Body of pancreas (tissue), 4 donors: ENCODE data around the gene LTBP4. TPM values are rescaled to one million over a fixed set of nuclear protein-coding genes. Genes with fewer than 3 reads are reported as not detected.
A peak's percentile ranks its signal among the peaks of the same experiment; 100 is the strongest.

Experiments
- ATAC-seq: fragments of 150-250 bp; one replicate; pipeline ENCODE4 v1.9.1; 2016
- DNase-seq, 4 donors: peaks; one replicate each; pipeline ENCODE4 v3.0.0-alpha.2; 2019
- H3K27ac ChIP-seq, 4 donors: fragments of 200-600 bp; sonication (generic); 1 replicate in 3 of 4; 2 replicates in 1 of 4; pipeline versions ENCODE4 v1.5.1 to v1.6.1; 2016 to 2019; ENCODE audit warnings: mild to moderate bottlenecking in 1 of 4, mixed read lengths in 1 of 4, moderate library complexity in 1 of 4
- H3K27me3 ChIP-seq, 2 donors: fragments of 200-600 bp; sonication (generic); one replicate each; pipeline ENCODE4 v1.6.0; 2016; ENCODE audit warnings: mild to moderate bottlenecking in 1 of 2
- H3K36me3 ChIP-seq, 2 donors: fragments of 200-600 bp; sonication (generic); replicated peaks in 1 of 2; 2 replicates each; pipeline ENCODE4 v1.5.1; 2016; ENCODE audit warnings: low read depth in 2 of 2; ENCODE audit not compliant: insufficient read depth in 1 of 2
- H3K4me1 ChIP-seq: fragments of 200-600 bp; sonication (generic); one replicate; pipeline ENCODE4 v1.6.0; 2016
- H3K4me3 ChIP-seq, 2 donors: fragments of 200-600 bp; sonication (generic); 1 replicate in 1 of 2; 2 replicates in 1 of 2; pipeline ENCODE4 v1.5.1; 2016 to 2019
- H3K9me3 ChIP-seq, 3 donors: fragments of 200-600 bp; sonication (generic); 1 replicate in 2 of 3; 2 replicates in 1 of 3; pipeline ENCODE4 v1.5.1; 2016
- POLR2A ChIP-seq, 3 donors: fragments of 450-650 bp; IDR thresholded peaks; one replicate each; pipeline ENCODE4 v1.6.1; 2016; ENCODE audit warnings: antibody characterized with exemption in 3 of 3, mild to moderate bottlenecking in 2 of 3
- WGBS, 2 donors: methylation state at CpG; one replicate each; pipeline ENCODE4 v1.1.5; 2017; 5-methylcytosine and 5-hydroxymethylcytosine counted together
- intact Hi-C: fragments of 100-400 bp; cut with DNase I; formaldehyde crosslinking; loops from one replicate; pipeline ENCODE4 v1.15.1; 2023
- total RNA-seq, 2 donors: library from RNA; depleted of rRNA; stranded (reverse); fragments of >200 nt; gene quantifications; one replicate each; pipeline ENCODE4 v1.1.0, GENCODE V29; 2016
- TF ChIP-seq, protein P1 (sequence below), 7 experiments: fragments of 450-650 bp in 4 of 7; fragments of 200-600 bp in 3 of 7; sonication (generic) in 3 of 7; IDR thresholded peaks; one replicate each; pipeline ENCODE4 v1.5.1; 2016 to 2019; ENCODE audit warnings: antibody characterized with exemption in 7 of 7

LTBP4 gene
- total RNA-seq, 2 donors from 2014 or later = 45.1 to 195 TPM

- Histone ChIP-seq H3K4me3 (peak overlapping the region; percentile 12 to 18), H3K36me3 (no peaks in the 10 kb centered on the region), H3K27me3 (peaks cover 0 to 11% of the 10 kb centered on the region in 2 donors), H3K9me3 (no peaks in the 10 kb centered on the region), H3K4me1 (peaks cover 74% of the 10 kb centered on the region), H3K27ac (peak overlapping the region; percentile 69 to 85 (median 78))
- peak; percentile 78 to 88 (median 86) for DNase-seq
- peak; percentile 34 for ATAC-seq
- 2 to 6% methylated on average over 30 to 71 of the region's 71 CpGs for WGBS, 2 donors
- intact Hi-C loops = no loop called here
- peak; percentile 60 to 63 (median 63) for TF ChIP-seq POLR2A (IDR thresholded peaks at IDR 0.05)
- TF ChIP-seq, protein P1, sequence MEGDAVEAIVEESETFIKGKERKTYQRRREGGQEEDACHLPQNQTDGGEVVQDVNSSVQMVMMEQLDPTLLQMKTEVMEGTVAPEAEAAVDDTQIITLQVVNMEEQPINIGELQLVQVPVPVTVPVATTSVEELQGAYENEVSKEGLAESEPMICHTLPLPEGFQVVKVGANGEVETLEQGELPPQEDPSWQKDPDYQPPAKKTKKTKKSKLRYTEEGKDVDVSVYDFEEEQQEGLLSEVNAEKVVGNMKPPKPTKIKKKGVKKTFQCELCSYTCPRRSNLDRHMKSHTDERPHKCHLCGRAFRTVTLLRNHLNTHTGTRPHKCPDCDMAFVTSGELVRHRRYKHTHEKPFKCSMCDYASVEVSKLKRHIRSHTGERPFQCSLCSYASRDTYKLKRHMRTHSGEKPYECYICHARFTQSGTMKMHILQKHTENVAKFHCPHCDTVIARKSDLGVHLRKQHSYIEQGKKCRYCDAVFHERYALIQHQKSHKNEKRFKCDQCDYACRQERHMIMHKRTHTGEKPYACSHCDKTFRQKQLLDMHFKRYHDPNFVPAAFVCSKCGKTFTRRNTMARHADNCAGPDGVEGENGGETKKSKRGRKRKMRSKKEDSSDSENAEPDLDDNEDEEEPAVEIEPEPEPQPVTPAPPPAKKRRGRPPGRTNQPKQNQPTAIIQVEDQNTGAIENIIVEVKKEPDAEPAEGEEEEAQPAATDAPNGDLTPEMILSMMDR (IDR thresholded peaks at IDR 0.05) = peak in 1 of 7 experiments; percentile 17
These were observed 4.2 kb downstream of the LTBP4 start for GRCh38 chr19:40605216-40605971.

GRCh38 chr19:40607311-40608239 is 6.4 kb downstream of the LTBP4 start:
- 68 to 78% methylated on average over 29 to 31 of the region's 31 CpGs for WGBS, 2 donors
- Histone ChIP-seq H3K9me3 (no peaks in the 10 kb centered on the region), H3K27ac (no peak overlapping the region), H3K4me1 (peaks cover 59% of the 10 kb centered on the region), H3K36me3 (no peaks in the 10 kb centered on the region), H3K4me3 (no peak overlapping the region), H3K27me3 (no peaks in the 10 kb centered on the region)
- no peak for DNase-seq
- intact Hi-C loops = no loop called here
- TF ChIP-seq, protein P1 (IDR thresholded peaks at IDR 0.05) = no peak
- no peak for TF ChIP-seq POLR2A (IDR thresholded peaks at IDR 0.05)
- no peak for ATAC-seq

DNA sequence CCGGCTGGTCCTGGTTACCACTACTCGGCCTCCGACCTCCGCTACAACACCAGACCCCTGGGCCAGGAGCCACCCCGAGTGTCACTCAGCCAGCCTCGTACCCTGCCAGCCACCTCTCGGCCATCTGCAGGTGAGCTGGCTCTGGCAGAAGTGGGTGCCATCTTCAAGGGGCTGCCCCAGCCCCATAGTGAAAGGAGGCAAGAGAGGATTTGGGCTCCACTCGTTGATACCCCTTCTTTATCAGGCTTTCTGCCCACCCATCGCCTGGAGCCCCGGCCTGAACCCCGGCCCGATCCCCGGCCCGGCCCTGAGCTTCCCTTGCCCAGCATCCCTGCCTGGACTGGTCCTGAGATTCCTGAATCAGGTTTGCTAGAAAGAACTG is 7.1 kb downstream of the LTBP4 start:
- Histone ChIP-seq H3K27ac (no peak overlapping the region), H3K36me3 (no peaks in the 10 kb centered on the region), H3K27me3 (no peaks in the 10 kb centered on the region), H3K4me3 (no peak overlapping the region), H3K4me1 (peaks cover 53% of the 10 kb centered on the region), H3K9me3 (no peaks in the 10 kb centered on the region)
- ATAC-seq (no peak), DNase-seq (no peak)
- TF ChIP-seq, protein P1 (IDR thresholded peaks at IDR 0.05) = no peak
- no peak for TF ChIP-seq POLR2A (IDR thresholded peaks at IDR 0.05)
- intact Hi-C loops = no loop called here
- 84 to 90% methylated on average over 8 to 13 of the region's 14 CpGs for WGBS, 2 donors

DNA sequence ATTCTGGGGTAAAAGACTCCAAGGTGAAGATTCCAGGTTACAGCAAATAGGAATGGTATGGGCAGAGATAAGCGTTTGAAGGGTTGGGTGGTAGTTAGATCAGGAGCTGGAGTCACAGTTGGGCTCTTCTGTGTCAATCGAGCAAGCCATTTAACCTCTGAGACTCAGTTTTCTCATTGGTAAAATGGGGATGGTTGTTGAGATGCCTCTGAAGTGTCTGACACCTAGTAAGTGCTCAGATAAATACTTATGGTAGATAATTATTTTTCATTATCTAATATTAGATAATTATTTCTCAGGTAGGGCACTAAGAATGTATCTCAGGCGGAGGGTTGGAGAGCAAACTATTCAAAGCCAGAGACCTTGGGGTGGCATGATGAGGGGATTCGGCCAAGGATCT is 7.8 kb downstream of the LTBP4 start:
- no peak for ATAC-seq
- Histone ChIP-seq H3K27ac (peak overlapping the region in 1 of 4 donors; percentile 77), H3K4me3 (no peak overlapping the region), H3K36me3 (no peaks in the 10 kb centered on the region), H3K27me3 (no peaks in the 10 kb centered on the region), H3K9me3 (no peaks in the 10 kb centered on the region), H3K4me1 (peaks cover 46% of the 10 kb centered on the region)
- TF ChIP-seq, protein P1 (IDR thresholded peaks at IDR 0.05) = no peak
- no peak for TF ChIP-seq POLR2A (IDR thresholded peaks at IDR 0.05)
- DNase-seq = no peak
- 58 to 67% methylated on average over 4 of the region's 4 CpGs for WGBS, 2 donors
- intact Hi-C loops = no loop called here
